ENCODE results near the gene GRIN1. TPM values are rescaled to one million over a fixed set of nuclear protein-coding genes. Genes with fewer than 3 reads are reported as not detected.

GRIN1 gene
- total and polyA plus RNA-seq, 2 of the 13 experiments (the other 11 are each of a cell fraction or from before 2014, with no cell fraction given), result 0.13 TPM; not detected in 1

DNA sequence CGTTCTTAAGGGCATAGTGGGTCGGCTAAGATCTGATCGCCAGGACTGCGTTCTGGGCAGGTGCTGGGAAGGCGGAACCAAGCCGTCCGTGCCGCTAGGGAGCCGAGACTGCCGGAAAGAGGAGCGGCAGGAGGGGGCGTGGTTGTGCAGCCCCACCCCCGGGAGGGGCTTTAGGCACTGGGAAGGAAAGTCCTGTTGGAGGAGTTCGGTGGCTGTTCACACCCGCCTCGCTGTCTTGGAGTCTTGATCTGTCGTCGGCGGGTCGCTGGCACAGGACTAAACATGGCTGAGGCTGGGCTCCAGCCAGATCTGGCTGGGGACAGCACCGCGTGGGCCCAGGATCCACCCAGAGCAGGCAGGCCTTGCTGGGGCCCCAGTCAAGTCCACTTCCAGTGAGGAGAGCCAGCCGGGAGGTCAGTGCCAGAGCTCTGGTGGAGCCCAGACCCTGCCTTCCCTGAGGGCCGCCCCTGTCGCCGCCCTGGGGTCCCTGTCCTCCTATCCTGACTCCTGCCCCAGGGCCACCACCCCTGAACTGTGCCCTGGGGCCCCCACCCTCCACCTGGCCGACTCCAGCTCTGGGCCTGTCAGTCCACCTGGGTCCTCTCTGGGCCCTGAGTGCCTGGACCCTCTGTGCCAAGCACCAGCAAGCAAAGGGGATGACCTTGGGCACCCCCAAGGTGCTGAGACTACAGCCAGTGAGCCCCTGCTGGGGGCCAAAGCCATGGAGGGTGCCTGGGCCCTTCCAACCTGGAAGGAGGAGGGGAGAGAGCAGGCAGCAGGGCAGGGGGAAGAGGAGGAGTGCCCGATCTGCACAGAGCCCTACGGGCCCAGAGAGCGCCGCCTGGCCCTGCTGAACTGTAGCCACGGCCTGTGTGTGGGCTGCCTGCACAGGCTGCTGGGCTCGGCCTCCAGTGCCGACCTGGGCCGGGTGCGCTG is 78.6 kb downstream of the GRIN1 start (continued):
- TF ChIP-seq, protein P1, sequence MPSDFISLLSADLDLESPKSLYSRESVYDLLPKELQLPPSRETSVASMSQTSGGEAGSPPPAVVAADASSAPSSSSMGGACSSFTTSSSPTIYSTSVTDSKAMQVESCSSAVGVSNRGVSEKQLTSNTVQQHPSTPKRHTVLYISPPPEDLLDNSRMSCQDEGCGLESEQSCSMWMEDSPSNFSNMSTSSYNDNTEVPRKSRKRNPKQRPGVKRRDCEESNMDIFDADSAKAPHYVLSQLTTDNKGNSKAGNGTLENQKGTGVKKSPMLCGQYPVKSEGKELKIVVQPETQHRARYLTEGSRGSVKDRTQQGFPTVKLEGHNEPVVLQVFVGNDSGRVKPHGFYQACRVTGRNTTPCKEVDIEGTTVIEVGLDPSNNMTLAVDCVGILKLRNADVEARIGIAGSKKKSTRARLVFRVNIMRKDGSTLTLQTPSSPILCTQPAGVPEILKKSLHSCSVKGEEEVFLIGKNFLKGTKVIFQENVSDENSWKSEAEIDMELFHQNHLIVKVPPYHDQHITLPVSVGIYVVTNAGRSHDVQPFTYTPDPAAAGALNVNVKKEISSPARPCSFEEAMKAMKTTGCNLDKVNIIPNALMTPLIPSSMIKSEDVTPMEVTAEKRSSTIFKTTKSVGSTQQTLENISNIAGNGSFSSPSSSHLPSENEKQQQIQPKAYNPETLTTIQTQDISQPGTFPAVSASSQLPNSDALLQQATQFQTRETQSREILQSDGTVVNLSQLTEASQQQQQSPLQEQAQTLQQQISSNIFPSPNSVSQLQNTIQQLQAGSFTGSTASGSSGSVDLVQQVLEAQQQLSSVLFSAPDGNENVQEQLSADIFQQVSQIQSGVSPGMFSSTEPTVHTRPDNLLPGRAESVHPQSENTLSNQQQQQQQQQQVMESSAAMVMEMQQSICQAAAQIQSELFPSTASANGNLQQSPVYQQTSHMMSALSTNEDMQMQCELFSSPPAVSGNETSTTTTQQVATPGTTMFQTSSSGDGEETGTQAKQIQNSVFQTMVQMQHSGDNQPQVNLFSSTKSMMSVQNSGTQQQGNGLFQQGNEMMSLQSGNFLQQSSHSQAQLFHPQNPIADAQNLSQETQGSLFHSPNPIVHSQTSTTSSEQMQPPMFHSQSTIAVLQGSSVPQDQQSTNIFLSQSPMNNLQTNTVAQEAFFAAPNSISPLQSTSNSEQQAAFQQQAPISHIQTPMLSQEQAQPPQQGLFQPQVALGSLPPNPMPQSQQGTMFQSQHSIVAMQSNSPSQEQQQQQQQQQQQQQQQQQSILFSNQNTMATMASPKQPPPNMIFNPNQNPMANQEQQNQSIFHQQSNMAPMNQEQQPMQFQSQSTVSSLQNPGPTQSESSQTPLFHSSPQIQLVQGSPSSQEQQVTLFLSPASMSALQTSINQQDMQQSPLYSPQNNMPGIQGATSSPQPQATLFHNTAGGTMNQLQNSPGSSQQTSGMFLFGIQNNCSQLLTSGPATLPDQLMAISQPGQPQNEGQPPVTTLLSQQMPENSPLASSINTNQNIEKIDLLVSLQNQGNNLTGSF (CRISPR knock-in tag; IDR thresholded peaks at IDR 0.05), result no peak
- TF ChIP-seq YY1 (IDR thresholded peaks at IDR 0.05; ENCODE audit: insufficient read depth, insufficient replicate concordance, low read depth, low read length) (peak; percentile 69), DR1 (CRISPR knock-in tag; IDR thresholded peaks at IDR 0.05) (peak; percentile 56; the same call in 1 of the 2 replicates), NFIB (CRISPR knock-in tag; IDR thresholded peaks at IDR 0.05; ENCODE audit: borderline replicate concordance) (no peak), ZNF709 (CRISPR knock-in tag; IDR thresholded peaks at IDR 0.05) (peak; percentile 75; the same call in 1 of the 2 replicates), NFYC (CRISPR knock-in tag; IDR thresholded peaks at IDR 0.05) (no peak; the same call in none of the 2 replicates), MEF2D (CRISPR knock-in tag; IDR thresholded peaks at IDR 0.05) (no peak), ZNF629 (CRISPR knock-in tag; conservative IDR thresholded peaks at IDR 0.05) (no peak), ZNF256 (CRISPR knock-in tag; conservative IDR thresholded peaks at IDR 0.05) (no peak), SMAD9 (CRISPR knock-in tag; IDR thresholded peaks at IDR 0.05) (no peak), MED8 (CRISPR knock-in tag; IDR thresholded peaks at IDR 0.05; ENCODE audit: insufficient replicate concordance) (no peak), ZNF570 (CRISPR knock-in tag; IDR thresholded peaks at IDR 0.05; ENCODE audit: borderline replicate concordance) (no peak), ETV5 (CRISPR knock-in tag; IDR thresholded peaks at IDR 0.05; ENCODE audit: borderline replicate concordance) (peak; percentile 55; the same call in 1 of the 2 replicates), NBN (conservative IDR thresholded peaks at IDR 0.05) (no peak), ZNF501 (CRISPR knock-in tag; IDR thresholded peaks at IDR 0.05) (0 out of 2 replicates have a peak, but pooled peaks have one; percentile 13)
- TF ChIP-seq, protein P2, sequence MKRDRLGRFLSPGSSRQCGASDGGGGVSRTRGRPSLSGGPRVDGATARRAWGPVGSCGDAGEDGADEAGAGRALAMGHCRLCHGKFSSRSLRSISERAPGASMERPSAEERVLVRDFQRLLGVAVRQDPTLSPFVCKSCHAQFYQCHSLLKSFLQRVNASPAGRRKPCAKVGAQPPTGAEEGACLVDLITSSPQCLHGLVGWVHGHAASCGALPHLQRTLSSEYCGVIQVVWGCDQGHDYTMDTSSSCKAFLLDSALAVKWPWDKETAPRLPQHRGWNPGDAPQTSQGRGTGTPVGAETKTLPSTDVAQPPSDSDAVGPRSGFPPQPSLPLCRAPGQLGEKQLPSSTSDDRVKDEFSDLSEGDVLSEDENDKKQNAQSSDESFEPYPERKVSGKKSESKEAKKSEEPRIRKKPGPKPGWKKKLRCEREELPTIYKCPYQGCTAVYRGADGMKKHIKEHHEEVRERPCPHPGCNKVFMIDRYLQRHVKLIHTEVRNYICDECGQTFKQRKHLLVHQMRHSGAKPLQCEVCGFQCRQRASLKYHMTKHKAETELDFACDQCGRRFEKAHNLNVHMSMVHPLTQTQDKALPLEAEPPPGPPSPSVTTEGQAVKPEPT (CRISPR knock-in tag; IDR thresholded peaks at IDR 0.05; ENCODE audit: low read depth), result no peak; the same call in 1 of the 2 replicates
- TF ChIP-seq, protein P3, sequence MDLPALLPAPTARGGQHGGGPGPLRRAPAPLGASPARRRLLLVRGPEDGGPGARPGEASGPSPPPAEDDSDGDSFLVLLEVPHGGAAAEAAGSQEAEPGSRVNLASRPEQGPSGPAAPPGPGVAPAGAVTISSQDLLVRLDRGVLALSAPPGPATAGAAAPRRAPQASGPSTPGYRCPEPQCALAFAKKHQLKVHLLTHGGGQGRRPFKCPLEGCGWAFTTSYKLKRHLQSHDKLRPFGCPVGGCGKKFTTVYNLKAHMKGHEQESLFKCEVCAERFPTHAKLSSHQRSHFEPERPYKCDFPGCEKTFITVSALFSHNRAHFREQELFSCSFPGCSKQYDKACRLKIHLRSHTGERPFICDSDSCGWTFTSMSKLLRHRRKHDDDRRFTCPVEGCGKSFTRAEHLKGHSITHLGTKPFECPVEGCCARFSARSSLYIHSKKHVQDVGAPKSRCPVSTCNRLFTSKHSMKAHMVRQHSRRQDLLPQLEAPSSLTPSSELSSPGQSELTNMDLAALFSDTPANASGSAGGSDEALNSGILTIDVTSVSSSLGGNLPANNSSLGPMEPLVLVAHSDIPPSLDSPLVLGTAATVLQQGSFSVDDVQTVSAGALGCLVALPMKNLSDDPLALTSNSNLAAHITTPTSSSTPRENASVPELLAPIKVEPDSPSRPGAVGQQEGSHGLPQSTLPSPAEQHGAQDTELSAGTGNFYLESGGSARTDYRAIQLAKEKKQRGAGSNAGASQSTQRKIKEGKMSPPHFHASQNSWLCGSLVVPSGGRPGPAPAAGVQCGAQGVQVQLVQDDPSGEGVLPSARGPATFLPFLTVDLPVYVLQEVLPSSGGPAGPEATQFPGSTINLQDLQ (CRISPR knock-in tag; IDR thresholded peaks at IDR 0.05), result no peak
- TF ChIP-seq, protein P4, sequence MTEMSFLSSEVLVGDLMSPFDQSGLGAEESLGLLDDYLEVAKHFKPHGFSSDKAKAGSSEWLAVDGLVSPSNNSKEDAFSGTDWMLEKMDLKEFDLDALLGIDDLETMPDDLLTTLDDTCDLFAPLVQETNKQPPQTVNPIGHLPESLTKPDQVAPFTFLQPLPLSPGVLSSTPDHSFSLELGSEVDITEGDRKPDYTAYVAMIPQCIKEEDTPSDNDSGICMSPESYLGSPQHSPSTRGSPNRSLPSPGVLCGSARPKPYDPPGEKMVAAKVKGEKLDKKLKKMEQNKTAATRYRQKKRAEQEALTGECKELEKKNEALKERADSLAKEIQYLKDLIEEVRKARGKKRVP (CRISPR knock-in tag; IDR thresholded peaks at IDR 0.05), result no peak

Data from HepG2 (cell line).